Stomach (tissue), 9 donors: Measurements from ENCODE around the gene MS4A15. TPM values are rescaled to one million over a fixed set of nuclear protein-coding genes. Genes with fewer than 3 reads are reported as not detected.

ENCODE experiments used
- DNase-seq, 2 donors: peaks; one replicate each; pipeline versions ENCODE4 v3.0.0 to v3.0.0-alpha.2; 2013 to 2019
- H3K27ac ChIP-seq, 5 donors: fragments of 200-600 bp in 4 of 5; sonication (generic) in 4 of 5; one replicate each; pipeline ENCODE4 v1.5.1; 2013 to 2019; ENCODE audit warnings: mild to moderate bottlenecking in 1 of 5, moderate library complexity in 1 of 5
- H3K27me3 ChIP-seq, 3 donors: fragments of 200-600 bp; sonication (generic); one replicate each; pipeline ENCODE4 v1.5.1; 2017 to 2019; ENCODE audit warnings: mixed run types in 1 of 3
- H3K36me3 ChIP-seq, 4 donors: fragments of 200-600 bp; sonication (generic); 1 replicate in 3 of 4; 2 replicates in 1 of 4; pipeline ENCODE4 v1.5.1; 2016 to 2019
- H3K4me1 ChIP-seq, 4 donors: fragments of 200-600 bp; sonication (generic); one replicate each; pipeline ENCODE4 v1.5.1; 2016 to 2019
- H3K4me3 ChIP-seq, 4 donors: fragments of 200-600 bp; sonication (generic) in 3 of 4; one replicate each; pipeline ENCODE4 v1.5.1; 2016 to 2019; ENCODE audit warnings: mild to moderate bottlenecking in 1 of 4
- H3K9me3 ChIP-seq, 4 donors: fragments of 200-600 bp; sonication (generic); one replicate each; pipeline ENCODE4 v1.5.1; 2016 to 2019
- EP300 ChIP-seq: sonication (generic); formaldehyde crosslinking; IDR thresholded peaks from one replicate; pipeline ENCODE4 v1.6.1; 2017; ENCODE audit warnings: antibody characterized with exemption
- POLR2A ChIP-seq, 4 donors: fragments of 450-650 bp; IDR thresholded peaks; one replicate each; pipeline ENCODE4 v1.6.1; 2016; ENCODE audit warnings: antibody characterized with exemption in 4 of 4, control low read depth in 2 of 4, mild to moderate bottlenecking in 1 of 4, moderate library complexity in 1 of 4
- POLR2AphosphoS5 ChIP-seq, 3 donors: sonication (generic); formaldehyde crosslinking; IDR thresholded peaks; one replicate each; pipeline ENCODE4 v1.6.1; 2016; ENCODE audit warnings: antibody characterized with exemption in 3 of 3
- WGBS, 5 donors: extraction: QIAGEN DNeasy Blood & Tissue Kit in 3 of 5; methylation state at CpG; one replicate each; pipeline versions ENCODE4 v1.1.5 to v1.1.7; 2013 to 2018; 5-methylcytosine and 5-hydroxymethylcytosine counted together
- intact Hi-C: fragments of 100-400 bp; cut with DNase I; formaldehyde crosslinking; loops from one replicate; pipeline ENCODE4 v1.15.1; 2023; ENCODE audit warnings: low total_unique reads
- polyA plus RNA-seq, 3 donors: library from polyadenylated mRNA; stranded (reverse); fragments of 200-250 nt; gene quantifications; one replicate each; pipeline ENCODE4 v1.2.3, GENCODE V29; 2013
- total RNA-seq, 5 donors: library from RNA; depleted of rRNA; stranded (reverse); fragments of >200 nt; gene quantifications; one replicate each; pipeline versions ENCODE4 v1.1.0 to v1.2.3, GENCODE V29; 2014 to 2016
- TF ChIP-seq, protein P1 (sequence below), 7 experiments: fragments of 450-650 bp in 4 of 7; fragments of 200-600 bp in 3 of 7; sonication (generic) in 3 of 7; IDR thresholded peaks; one replicate each; pipeline ENCODE4 v1.5.1; 2016 to 2019; ENCODE audit warnings: antibody characterized with exemption in 7 of 7, control low read depth in 2 of 7, mild to moderate bottlenecking in 1 of 7
- donor health status: healthy with polysubstance abuse.
- donor health status: Bipolar disorder and iron deficiency.
- donor health status: healthy.

Gene MS4A15
- total and polyA plus RNA-seq, 8 donors: not detected

DNA sequence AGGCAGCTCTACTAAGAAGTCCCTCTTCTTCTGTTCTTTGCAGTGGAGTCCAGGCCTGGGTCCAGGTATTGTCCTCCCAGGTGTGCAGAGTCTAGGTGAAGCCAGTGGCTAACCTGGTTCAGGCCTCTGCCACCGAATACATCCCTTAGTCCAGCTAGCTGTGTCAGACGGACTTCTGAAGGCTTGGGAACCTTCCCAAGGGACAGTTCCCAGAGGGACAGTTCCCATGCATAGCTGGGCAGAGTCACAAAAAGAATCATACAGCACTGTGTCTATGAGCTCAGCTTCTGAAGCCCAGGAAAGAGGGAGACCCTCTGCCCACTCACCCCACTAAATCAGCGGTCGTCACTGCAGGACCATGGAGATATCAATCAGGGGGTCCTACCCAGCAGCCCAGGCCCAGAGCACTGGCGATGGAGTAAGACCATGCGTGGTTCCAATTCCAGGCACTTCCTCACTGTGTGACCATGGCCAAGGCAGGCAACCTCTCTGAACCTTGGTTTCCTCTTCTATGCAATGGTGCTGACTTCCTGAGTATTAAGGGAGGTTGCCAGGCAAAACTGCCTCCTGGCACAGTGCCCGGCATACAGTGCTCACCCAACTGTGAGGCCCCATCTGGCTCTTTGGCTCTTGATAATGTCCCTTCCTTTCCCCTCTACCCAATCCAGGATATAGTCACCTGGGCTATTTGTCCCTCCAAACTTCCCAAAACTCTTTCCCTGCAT, 31.9 kb downstream of the MS4A15 start:
- intact Hi-C loops: no loop called here
- Histone ChIP-seq H3K36me3 (no peaks in the 10 kb centered on the region), H3K27ac (no peak overlapping the region), H3K4me3 (no peak overlapping the region), H3K27me3 (no peaks in the 10 kb centered on the region), H3K4me1 (peaks cover 0 to 19% (median 10%) of the 10 kb centered on the region in 4 donors), H3K9me3 (no peaks in the 10 kb centered on the region)
- no peak for DNase-seq
- 77 to 91% (median 80%) methylated on average over 7 of the region's 7 CpGs for WGBS, 5 donors
- TF ChIP-seq, protein P1, sequence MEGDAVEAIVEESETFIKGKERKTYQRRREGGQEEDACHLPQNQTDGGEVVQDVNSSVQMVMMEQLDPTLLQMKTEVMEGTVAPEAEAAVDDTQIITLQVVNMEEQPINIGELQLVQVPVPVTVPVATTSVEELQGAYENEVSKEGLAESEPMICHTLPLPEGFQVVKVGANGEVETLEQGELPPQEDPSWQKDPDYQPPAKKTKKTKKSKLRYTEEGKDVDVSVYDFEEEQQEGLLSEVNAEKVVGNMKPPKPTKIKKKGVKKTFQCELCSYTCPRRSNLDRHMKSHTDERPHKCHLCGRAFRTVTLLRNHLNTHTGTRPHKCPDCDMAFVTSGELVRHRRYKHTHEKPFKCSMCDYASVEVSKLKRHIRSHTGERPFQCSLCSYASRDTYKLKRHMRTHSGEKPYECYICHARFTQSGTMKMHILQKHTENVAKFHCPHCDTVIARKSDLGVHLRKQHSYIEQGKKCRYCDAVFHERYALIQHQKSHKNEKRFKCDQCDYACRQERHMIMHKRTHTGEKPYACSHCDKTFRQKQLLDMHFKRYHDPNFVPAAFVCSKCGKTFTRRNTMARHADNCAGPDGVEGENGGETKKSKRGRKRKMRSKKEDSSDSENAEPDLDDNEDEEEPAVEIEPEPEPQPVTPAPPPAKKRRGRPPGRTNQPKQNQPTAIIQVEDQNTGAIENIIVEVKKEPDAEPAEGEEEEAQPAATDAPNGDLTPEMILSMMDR (IDR thresholded peaks at IDR 0.05): no peak
- TF ChIP-seq POLR2AphosphoS5 (IDR thresholded peaks at IDR 0.05) (no peak), POLR2A (IDR thresholded peaks at IDR 0.05) (no peak), EP300 (no peak)

DNA sequence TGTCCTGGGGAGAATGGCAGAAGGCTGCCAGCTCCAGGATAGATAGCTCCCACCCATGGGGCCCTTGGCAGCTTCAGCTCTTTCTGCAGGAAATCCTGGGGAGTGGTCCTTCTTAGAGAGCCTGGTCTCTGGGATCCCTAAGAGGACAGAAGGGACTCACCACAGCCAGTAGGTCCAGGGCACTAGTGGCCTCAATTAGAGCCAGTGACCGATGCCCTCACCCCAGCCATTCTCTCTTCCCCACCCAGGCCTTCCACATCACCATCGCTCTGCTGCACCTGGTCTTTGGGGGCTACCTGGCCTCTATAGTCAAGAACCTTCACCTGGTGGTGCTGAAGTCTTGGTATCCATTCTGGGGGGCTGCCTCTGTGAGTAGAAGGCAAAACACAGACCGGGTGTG, 34.1 kb downstream of the MS4A15 start:
- intact Hi-C loops: no loop called here
- H3K27me3 ChIP-seq: no peaks in the 10 kb centered on the region
- no peak overlapping the region for H3K4me3 ChIP-seq
- H3K9me3 ChIP-seq: no peaks in the 10 kb centered on the region
- H3K27ac ChIP-seq: no peak overlapping the region
- TF ChIP-seq, protein P1 (IDR thresholded peaks at IDR 0.05): no peak
- TF ChIP-seq POLR2A (IDR thresholded peaks at IDR 0.05) (no peak), EP300 (no peak), POLR2AphosphoS5 (IDR thresholded peaks at IDR 0.05) (no peak)
- peaks cover 0 to 15% (median 10%) of the 10 kb centered on the region in 4 donors for H3K4me1 ChIP-seq
- 89 to 96% (median 92%) methylated on average over 3 of the region's 3 CpGs for WGBS, 5 donors
- H3K36me3 ChIP-seq: no peaks in the 10 kb centered on the region
- DNase-seq: no peak

DNA sequence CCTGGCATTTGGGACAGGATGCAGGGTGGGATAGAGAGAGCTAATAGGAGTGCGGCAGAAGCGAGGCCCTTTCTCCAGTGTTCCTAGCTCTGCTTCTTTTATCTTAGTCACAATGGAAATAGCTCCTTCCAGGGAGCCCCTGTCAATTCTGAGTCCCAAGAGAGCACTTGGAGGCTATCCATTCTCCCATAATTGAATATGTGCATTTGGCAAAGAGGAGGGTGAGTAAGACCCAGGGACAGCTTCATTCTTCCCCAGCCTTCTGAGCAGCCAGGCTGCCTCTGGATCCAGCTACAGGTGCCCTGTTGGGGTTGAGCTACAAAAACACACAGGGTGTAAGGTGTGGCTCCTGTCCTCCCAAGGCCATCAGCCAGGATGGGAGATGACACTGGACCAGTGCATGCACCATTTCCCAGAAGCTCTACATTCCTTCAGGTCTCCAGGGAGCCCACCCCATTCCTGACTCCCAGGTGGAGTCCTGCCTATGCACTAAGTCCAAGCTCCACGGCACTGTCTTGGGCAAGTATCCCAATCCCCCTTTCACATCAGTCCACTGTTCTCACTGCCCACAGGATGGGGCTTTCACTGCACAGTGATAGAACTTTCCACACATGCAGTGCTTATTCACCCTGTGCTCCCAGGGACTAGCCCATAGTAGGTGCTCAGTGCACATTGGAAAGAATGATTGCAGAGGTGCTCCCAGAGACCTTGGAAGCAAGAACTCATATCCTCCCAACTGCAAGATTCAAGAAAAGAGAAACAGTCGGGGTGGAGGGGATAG, 34.7 kb downstream of the MS4A15 start:
- Histone ChIP-seq H3K36me3 (no peaks in the 10 kb centered on the region), H3K4me1 (peaks cover 0 to 10% (median 9%) of the 10 kb centered on the region in 4 donors), H3K9me3 (no peaks in the 10 kb centered on the region), H3K27me3 (no peaks in the 10 kb centered on the region), H3K4me3 (no peak overlapping the region), H3K27ac (no peak overlapping the region)
- intact Hi-C loops: no loop called here
- TF ChIP-seq POLR2AphosphoS5 (IDR thresholded peaks at IDR 0.05) (no peak), EP300 (no peak), POLR2A (IDR thresholded peaks at IDR 0.05) (no peak)
- TF ChIP-seq, protein P1 (IDR thresholded peaks at IDR 0.05): no peak
- WGBS, 5 donors: 88 to 93% (median 91%) methylated on average over 4 of the region's 4 CpGs
- DNase-seq: no peak

DNA sequence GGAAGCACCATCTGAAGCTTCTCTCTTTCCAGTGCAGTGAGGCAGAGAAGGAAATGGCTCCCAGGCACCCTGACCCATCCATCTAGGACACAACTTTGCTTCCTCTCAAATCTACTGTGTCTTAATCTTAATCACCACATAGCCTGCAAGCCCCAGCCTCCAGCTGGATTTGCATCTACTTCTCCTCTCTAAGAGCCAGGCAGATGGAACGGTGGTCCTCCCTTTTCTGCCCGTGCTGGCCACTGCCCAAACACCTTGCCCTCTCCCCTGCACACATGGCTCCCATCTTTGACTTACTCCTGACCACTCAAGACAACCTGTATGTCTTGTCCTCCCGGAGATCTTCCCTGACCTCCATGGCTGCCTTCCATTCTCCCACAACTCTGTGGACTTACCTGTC, 35.9 kb downstream of the MS4A15 start:
- no peak for DNase-seq
- intact Hi-C loops: no loop called here
- H3K4me3 ChIP-seq: no peak overlapping the region
- no peaks in the 10 kb centered on the region for H3K9me3 ChIP-seq
- no peaks in the 10 kb centered on the region for H3K36me3 ChIP-seq
- H3K27me3 ChIP-seq: peaks cover 0 to 2% (median 0%) of the 10 kb centered on the region in 3 donors
- WGBS, 5 donors: 71 to 90% (median 80%) methylated on average over 3 of the region's 3 CpGs
- peaks cover 0 to 2% (median 0%) of the 10 kb centered on the region in 4 donors for H3K4me1 ChIP-seq
- H3K27ac ChIP-seq: no peak overlapping the region
- TF ChIP-seq POLR2AphosphoS5 (IDR thresholded peaks at IDR 0.05) (no peak), POLR2A (IDR thresholded peaks at IDR 0.05) (no peak), EP300 (no peak)
- TF ChIP-seq, protein P1 (IDR thresholded peaks at IDR 0.05): no peak
